Vagina (tissue), 2 donors: ENCODE data around the gene KCNF1.

ENCODE experiments used
- POLR2A ChIP-seq, 2 donors: fragments of 450-650 bp; IDR thresholded peaks; one replicate each; pipeline ENCODE4 v1.6.1; 2017; ENCODE audit warnings: antibody characterized with exemption in 2 of 2, mild to moderate bottlenecking in 2 of 2, moderate library complexity in 2 of 2
- POLR2AphosphoS5 ChIP-seq, 2 donors: sonication (generic); formaldehyde crosslinking; IDR thresholded peaks; one replicate each; pipeline ENCODE4 v1.9.0; 2017; ENCODE audit warnings: antibody characterized with exemption in 2 of 2, mild to moderate bottlenecking in 2 of 2, low read depth in 1 of 2; ENCODE audit not compliant: insufficient read depth in 1 of 2
- TF ChIP-seq, protein P1 (sequence below), 3 experiments: fragments of 450-650 bp in 2 of 3; fragments of 200-600 bp in 1 of 3; sonication (generic) in 1 of 3; IDR thresholded peaks; one replicate each; pipeline ENCODE4 v1.5.1; 2017 to 2019; ENCODE audit warnings: antibody characterized with exemption in 3 of 3, mild to moderate bottlenecking in 2 of 3, moderate library complexity in 2 of 3

GRCh38 chr2:10935953-10936942, 24.5 kb downstream of the KCNF1 start:
- TF ChIP-seq, protein P1, sequence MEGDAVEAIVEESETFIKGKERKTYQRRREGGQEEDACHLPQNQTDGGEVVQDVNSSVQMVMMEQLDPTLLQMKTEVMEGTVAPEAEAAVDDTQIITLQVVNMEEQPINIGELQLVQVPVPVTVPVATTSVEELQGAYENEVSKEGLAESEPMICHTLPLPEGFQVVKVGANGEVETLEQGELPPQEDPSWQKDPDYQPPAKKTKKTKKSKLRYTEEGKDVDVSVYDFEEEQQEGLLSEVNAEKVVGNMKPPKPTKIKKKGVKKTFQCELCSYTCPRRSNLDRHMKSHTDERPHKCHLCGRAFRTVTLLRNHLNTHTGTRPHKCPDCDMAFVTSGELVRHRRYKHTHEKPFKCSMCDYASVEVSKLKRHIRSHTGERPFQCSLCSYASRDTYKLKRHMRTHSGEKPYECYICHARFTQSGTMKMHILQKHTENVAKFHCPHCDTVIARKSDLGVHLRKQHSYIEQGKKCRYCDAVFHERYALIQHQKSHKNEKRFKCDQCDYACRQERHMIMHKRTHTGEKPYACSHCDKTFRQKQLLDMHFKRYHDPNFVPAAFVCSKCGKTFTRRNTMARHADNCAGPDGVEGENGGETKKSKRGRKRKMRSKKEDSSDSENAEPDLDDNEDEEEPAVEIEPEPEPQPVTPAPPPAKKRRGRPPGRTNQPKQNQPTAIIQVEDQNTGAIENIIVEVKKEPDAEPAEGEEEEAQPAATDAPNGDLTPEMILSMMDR (IDR thresholded peaks at IDR 0.05): no peak
- TF ChIP-seq POLR2AphosphoS5 (IDR thresholded peaks at IDR 0.05; ENCODE audit: insufficient read depth in 1 of 2, low read depth in 1 of 2) (no peak), POLR2A (IDR thresholded peaks at IDR 0.05) (no peak)
